Small intestine (tissue), 7 donors: ENCODE results near the gene C1orf198. TPM values are rescaled to one million over a fixed set of nuclear protein-coding genes. Genes with fewer than 3 reads are reported as not detected.

Experiments
- DNase-seq, 2 donors: peaks; one replicate each; pipeline versions ENCODE4 v3.0.0 to v3.0.0-alpha.2; 2013
- FAIRE-seq: peaks from 2 replicates; lab custom pipeline; 2012; peaks lifted over from hg19 to GRCh38; lab: Jason Lieb, UNC
- H3K27ac ChIP-seq, 3 donors: one replicate each; pipeline ENCODE4 v1.5.1; 2013; ENCODE audit warnings: low read length in 2 of 3, mild to moderate bottlenecking in 2 of 3, control low read depth in 1 of 3, inconsistent platforms in 1 of 3, low read depth in 1 of 3, moderate library complexity in 1 of 3
- H3K27me3 ChIP-seq, 3 donors: one replicate each; pipeline ENCODE4 v1.6.1; 2013; ENCODE audit warnings: low read length in 3 of 3, inconsistent platforms in 1 of 3; ENCODE audit not compliant: control insufficient read depth in 3 of 3, insufficient read depth in 3 of 3
- H3K36me3 ChIP-seq, 3 donors: one replicate each; pipeline ENCODE4 v1.6.1; 2013; ENCODE audit warnings: low read length in 3 of 3, inconsistent platforms in 1 of 3, low read depth in 1 of 3, mild to moderate bottlenecking in 1 of 3, moderate library complexity in 1 of 3; ENCODE audit not compliant: control insufficient read depth in 3 of 3, insufficient read depth in 2 of 3
- H3K4me1 ChIP-seq, 3 donors: one replicate each; pipeline ENCODE4 v1.6.1; 2013; ENCODE audit warnings: low read length in 2 of 3, inconsistent platforms in 1 of 3, low read depth in 1 of 3, mild to moderate bottlenecking in 1 of 3, moderate library complexity in 1 of 3; ENCODE audit not compliant: control insufficient read depth in 3 of 3, insufficient read depth in 2 of 3
- H3K4me3 ChIP-seq, 3 donors: one replicate each; pipeline ENCODE4 v1.5.1; 2013; ENCODE audit warnings: low read length in 3 of 3, control low read depth in 1 of 3, inconsistent platforms in 1 of 3, low read depth in 1 of 3, mild to moderate bottlenecking in 1 of 3, moderate library complexity in 1 of 3
- H3K9me3 ChIP-seq, 2 donors: one replicate each; pipeline ENCODE4 v1.6.1; 2013; ENCODE audit warnings: low read depth in 1 of 2, low read length in 1 of 2; ENCODE audit not compliant: control insufficient read depth in 2 of 2, insufficient read depth in 1 of 2
- WGBS, 3 donors: extraction: QIAGEN DNeasy Blood & Tissue Kit; methylation state at CpG; one replicate each; pipeline ENCODE4 v1.1.7; 2013; 5-methylcytosine and 5-hydroxymethylcytosine counted together
- polyA plus RNA-seq, 4 donors: library from polyadenylated mRNA; stranded (reverse) in 3 of 4; unstranded in 1 of 4; fragments of 200-250 nt in 3 of 4; fragments of 120-200 nt in 1 of 4; gene quantifications; one replicate each; pipeline versions ENCODE4 v1.2.1 to v1.2.3, GENCODE V29; 2013
- donor health status: healthy with polysubstance abuse.
- donor health status: control.
- donor health status: control.
- donor health status: Bipolar disorder and iron deficiency.
- donor health status: healthy.

Gene C1orf198
- polyA plus RNA-seq, 4 donors: 6.0 to 19.5 (median 13.1) TPM

DNA sequence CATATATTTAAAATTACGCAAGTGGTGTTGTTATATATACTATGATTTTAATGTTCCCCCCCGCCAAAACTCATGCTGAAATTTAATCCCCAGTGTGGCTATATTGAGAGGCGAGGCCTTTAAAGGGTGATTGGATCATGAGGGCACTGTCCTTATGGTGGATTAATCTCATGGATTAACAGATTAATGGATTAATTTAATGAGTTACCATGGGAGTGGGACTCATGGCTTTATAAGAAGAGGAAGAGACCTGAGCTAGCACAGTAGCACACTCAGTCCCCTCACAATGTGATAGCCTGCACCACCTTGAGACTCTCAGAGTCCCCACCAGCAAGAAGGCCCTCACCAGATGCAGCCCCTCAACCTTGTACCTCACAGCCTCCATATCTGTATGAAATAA, 34.8 kb downstream of the C1orf198 start:
- Histone ChIP-seq H3K27me3 (peaks cover 0 to 3% (median 0%) of the 10 kb centered on the region in 3 donors), H3K4me1 (no peaks in the 10 kb centered on the region), H3K4me3 (no peak overlapping the region), H3K27ac (no peak overlapping the region), H3K36me3 (peaks cover 0 to 10% (median 0%) of the 10 kb centered on the region in 3 donors), H3K9me3 (no peaks in the 10 kb centered on the region)
- FAIRE-seq (no peak), DNase-seq (no peak)
- WGBS, 3 donors: 86 to 95% (median 94%) methylated on average over 3 of the region's 3 CpGs

DNA sequence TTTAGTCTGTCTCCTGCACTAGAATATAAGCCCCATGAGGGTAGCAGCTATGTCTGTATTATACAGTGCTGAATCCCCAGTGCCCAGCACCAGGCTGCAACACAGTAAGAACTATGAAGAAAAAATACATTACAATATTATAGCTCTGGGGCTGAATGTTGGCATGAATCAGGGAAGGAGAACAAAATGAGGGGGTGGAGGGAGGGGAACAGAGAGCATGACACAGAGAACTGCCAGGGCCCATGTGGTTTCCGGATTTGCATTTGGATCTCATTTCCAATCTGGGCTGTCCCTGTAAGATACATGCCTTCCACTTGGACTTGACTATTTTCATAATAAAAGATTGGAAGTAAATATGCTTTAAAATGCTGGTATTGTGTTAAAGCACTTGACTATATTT, 35.8 kb downstream of the C1orf198 start:
- H3K36me3 ChIP-seq: peaks cover 0 to 5% (median 0%) of the 10 kb centered on the region in 3 donors
- H3K27ac ChIP-seq: no peak overlapping the region
- H3K27me3 ChIP-seq: peaks cover 0 to 3% (median 0%) of the 10 kb centered on the region in 3 donors
- DNase-seq: no peak
- H3K4me3 ChIP-seq: no peak overlapping the region
- no peaks in the 10 kb centered on the region for H3K4me1 ChIP-seq
- FAIRE-seq: no peak
- WGBS, 3 donors: 79 to 87% (median 80%) methylated on average over 1 of the region's 1 CpG
- H3K9me3 ChIP-seq: no peaks in the 10 kb centered on the region

DNA sequence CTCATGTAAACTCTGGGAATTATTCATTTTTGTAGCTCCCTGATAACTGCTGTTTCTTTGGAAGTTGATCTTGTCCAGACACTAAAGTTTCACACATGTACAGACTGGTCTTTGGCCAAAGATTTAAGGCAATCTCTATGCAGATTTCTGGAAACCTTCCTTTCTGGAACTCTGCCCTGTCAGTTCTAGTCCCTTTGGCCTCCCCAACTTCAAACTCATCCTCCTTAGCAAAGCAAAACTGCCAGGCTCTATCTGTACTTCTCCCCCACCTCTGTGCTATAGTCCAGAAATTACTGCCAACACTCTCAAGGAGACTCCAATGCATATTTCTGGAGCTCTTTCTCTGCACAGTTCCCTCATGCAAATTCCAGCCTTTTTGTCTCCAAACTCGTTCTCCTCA, 36.5 kb downstream of the C1orf198 start:
- DNase-seq (peak in 1 of 2 donors; percentile 5), FAIRE-seq (no peak)
- no peaks in the 10 kb centered on the region for H3K9me3 ChIP-seq
- peaks cover 0 to 1% (median 0%) of the 10 kb centered on the region in 3 donors for H3K36me3 ChIP-seq
- H3K27ac ChIP-seq: no peak overlapping the region
- 28 to 57% (median 44%) methylated on average over 1 of the region's 1 CpG for WGBS, 3 donors
- H3K4me1 ChIP-seq: peaks cover 0 to 4% (median 0%) of the 10 kb centered on the region in 3 donors
- no peak overlapping the region for H3K4me3 ChIP-seq
- H3K27me3 ChIP-seq: peaks cover 0 to 3% (median 0%) of the 10 kb centered on the region in 3 donors

- peaks cover 4 to 30% (median 4%) of the 10 kb centered on the region in 3 donors for H3K4me1 ChIP-seq
- FAIRE-seq (no peak), DNase-seq (no peak)
- H3K4me3 ChIP-seq: no peak overlapping the region
- peaks cover 0 to 3% (median 0%) of the 10 kb centered on the region in 3 donors for H3K27me3 ChIP-seq
- no peaks in the 10 kb centered on the region for H3K36me3 ChIP-seq
- no peaks in the 10 kb centered on the region for H3K9me3 ChIP-seq
- H3K27ac ChIP-seq: no peak overlapping the region
- WGBS, 3 donors: 84 to 89% (median 88%) methylated on average over 4 of the region's 4 CpGs
These were observed 39.9 kb downstream of the C1orf198 start for GRCh38 chr1:230828421-230828820.

GRCh38 chr1:230827801-230828200, 40.5 kb downstream of the C1orf198 start:
- Histone ChIP-seq H3K9me3 (no peaks in the 10 kb centered on the region), H3K27me3 (peaks cover 0 to 3% (median 0%) of the 10 kb centered on the region in 3 donors), H3K27ac (no peak overlapping the region), H3K4me3 (no peak overlapping the region), H3K4me1 (peaks cover 4 to 33% (median 4%) of the 10 kb centered on the region in 3 donors), H3K36me3 (no peaks in the 10 kb centered on the region)
- FAIRE-seq (no peak), DNase-seq (no peak)
- 77 to 91% (median 79%) methylated on average over 5 of the region's 5 CpGs for WGBS, 3 donors

DNA sequence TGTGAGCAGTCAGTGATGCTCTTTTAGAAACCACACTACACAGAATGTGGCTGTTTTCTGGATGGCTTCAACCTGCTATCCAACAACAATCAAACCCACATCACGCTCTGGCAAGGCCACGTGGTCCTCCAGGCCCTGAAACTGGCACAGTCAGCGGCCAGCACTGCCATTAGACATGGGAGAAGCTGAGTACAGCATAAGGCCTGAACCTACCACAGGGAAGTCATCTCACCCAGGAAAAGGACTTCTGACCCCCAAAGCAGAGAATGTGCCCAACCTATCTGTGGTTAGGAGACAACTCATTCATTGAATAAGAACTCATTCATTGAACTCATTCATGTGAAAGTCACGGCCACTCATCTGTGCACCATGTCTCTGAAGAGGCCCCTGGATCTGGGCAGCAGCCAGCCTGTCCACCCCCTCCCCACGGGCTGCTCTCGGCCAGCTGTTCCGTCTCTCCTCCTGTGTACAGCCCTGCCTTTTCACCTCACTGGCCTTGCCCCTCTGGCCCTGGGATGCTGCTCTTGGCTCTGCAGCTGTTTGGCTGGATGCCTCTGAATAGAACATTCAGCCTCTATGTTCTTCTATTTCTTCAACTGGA, 41.1 kb downstream of the C1orf198 start:
- Histone ChIP-seq H3K4me1 (peaks cover 4 to 33% (median 4%) of the 10 kb centered on the region in 3 donors), H3K4me3 (no peak overlapping the region), H3K36me3 (no peaks in the 10 kb centered on the region), H3K9me3 (no peaks in the 10 kb centered on the region), H3K27ac (no peak overlapping the region), H3K27me3 (peaks cover 0 to 3% (median 0%) of the 10 kb centered on the region in 3 donors)
- DNase-seq (no peak), FAIRE-seq (no peak)
- 69 to 82% (median 80%) methylated on average over 7 of the region's 7 CpGs for WGBS, 3 donors

- Histone ChIP-seq H3K4me1 (peaks cover 4 to 33% (median 4%) of the 10 kb centered on the region in 3 donors), H3K9me3 (no peaks in the 10 kb centered on the region), H3K27me3 (no peaks in the 10 kb centered on the region), H3K36me3 (no peaks in the 10 kb centered on the region), H3K4me3 (no peak overlapping the region), H3K27ac (peak overlapping the region in 1 of 3 donors; percentile 50)
- DNase-seq (no peak), FAIRE-seq (no peak)
- 42 to 74% (median 61%) methylated on average over 9 of the region's 9 CpGs for WGBS, 3 donors
These were observed 42.0 kb downstream of the C1orf198 start for GRCh38 chr1:230826166-230826875.

DNA sequence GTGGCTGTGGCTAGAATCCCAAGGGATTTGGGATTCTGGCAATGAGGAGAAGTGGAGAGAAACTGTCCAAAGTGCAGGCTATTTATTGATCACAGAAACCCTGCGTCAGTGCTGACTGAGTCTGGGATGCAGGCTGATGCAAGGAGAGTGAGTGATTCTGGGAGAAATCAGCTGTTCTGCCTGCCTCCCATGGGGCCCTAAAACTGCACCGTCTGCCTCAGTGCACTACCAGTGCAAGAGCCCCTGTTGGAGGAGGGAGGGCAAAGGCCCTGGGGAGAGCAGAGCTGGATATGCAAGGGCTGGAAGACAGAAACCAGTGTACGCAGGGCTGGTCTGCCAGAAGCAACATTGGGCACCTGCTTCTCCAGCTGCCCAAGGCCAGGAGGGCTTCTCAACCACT, 42.6 kb downstream of the C1orf198 start:
- no peaks in the 10 kb centered on the region for H3K9me3 ChIP-seq
- FAIRE-seq (no peak), DNase-seq (peak; percentile 37 to 45)
- H3K27ac ChIP-seq: peak overlapping the region in 2 of 3 donors; percentile 50 to 56
- H3K36me3 ChIP-seq: no peaks in the 10 kb centered on the region
- H3K4me3 ChIP-seq: no peak overlapping the region
- H3K27me3 ChIP-seq: no peaks in the 10 kb centered on the region
- WGBS, 3 donors: 28 to 49% (median 43%) methylated on average over 3 of the region's 3 CpGs
- H3K4me1 ChIP-seq: peaks cover 4 to 33% (median 4%) of the 10 kb centered on the region in 3 donors
